GM21619 (cell line): ENCODE measurements around the gene PCDHAC1.
"Not testable (repeated sequence)": the region's sequence is repeated elsewhere in the genome, so short reads cannot be mapped to it uniquely, and the experiment has no call there.

Experiments
- ATAC-seq: cut with Tn5 transposase; IDR thresholded peaks from one replicate; pipeline ENCODE4 v1.9.1; 2021; ENCODE audit not compliant: unreplicated experiment

Gene PCDHAC1, protein sequence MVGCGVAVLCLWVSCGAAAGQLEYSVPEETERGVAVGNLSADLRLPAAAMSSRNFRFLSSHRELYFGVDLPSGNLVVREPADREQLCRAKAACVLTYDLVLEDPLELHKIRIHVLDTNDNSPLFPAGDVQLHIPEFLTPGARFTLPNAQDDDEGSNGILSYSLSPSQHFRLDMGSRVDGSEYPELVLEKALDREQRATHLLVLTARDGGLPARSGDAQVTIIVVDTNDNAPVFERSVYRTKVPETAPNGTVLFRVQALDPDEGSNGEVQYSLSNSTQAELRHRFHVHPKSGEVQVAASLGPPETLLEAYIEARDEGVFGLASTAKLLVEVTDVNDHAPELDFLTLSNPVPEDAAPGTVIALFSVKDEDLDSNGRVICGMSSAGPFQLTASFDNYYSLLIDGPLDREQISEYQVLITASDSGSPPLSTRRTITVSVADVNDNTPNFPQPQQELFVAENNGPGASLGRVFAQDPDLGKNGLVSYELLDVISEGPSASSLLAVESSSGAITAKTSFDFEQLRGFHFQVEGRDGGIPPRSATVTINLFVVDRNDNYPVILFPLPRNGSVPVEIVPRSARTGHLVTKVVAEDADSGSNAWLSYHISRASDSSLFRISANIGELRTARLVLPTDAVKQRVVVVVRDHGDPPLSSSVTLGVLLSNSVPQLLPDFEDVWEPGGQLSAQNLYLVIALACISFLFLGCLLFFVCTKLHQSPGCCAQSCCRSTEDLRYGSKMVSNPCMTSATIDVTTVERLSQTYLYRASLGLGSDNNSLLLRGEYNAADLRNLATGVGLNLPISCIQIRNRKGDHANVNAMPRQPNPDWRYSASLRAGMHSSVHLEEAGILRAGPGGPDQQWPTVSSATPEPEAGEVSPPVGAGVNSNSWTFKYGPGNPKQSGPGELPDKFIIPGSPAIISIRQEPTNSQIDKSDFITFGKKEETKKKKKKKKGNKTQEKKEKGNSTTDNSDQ

DNA sequence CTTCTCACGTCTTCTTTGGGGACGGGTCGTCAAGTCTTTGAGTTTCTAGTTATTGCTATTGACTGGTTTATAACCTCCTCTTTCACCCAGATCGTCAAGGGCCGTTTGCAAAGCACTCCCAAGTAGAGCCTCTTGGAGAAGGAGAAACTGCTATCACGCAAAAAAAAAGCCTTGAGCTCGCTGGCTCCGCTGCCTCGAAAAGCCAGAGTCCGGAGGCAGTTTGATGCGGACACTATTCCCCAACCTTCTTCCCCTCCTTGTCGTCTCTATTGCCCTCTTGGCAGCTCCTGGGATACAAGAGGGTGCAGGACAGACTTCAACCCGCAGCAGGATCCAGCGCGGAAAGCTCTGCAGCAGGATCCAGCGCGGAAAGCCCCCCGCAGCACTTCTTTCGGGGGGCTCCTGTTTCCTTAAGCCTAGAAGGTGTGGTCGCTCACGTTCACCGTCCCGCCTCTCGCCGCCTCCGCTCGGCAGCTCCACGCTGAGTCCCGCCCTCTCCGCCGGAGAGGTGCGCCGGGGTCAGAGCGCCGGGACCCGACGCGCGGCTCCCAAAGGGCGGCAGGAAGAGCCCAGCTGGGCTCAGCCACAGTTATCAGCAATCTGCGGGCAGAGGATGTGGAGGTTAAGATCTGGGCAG lies at the start of gene PCDHAC1:
TSS of gene PCDHAC1 (plus strand) at position 494 of the 637 bp plus-strand sequence. CDS start 594 bp downstream, outside the sequence.
- ATAC-seq = no peak

DNA sequence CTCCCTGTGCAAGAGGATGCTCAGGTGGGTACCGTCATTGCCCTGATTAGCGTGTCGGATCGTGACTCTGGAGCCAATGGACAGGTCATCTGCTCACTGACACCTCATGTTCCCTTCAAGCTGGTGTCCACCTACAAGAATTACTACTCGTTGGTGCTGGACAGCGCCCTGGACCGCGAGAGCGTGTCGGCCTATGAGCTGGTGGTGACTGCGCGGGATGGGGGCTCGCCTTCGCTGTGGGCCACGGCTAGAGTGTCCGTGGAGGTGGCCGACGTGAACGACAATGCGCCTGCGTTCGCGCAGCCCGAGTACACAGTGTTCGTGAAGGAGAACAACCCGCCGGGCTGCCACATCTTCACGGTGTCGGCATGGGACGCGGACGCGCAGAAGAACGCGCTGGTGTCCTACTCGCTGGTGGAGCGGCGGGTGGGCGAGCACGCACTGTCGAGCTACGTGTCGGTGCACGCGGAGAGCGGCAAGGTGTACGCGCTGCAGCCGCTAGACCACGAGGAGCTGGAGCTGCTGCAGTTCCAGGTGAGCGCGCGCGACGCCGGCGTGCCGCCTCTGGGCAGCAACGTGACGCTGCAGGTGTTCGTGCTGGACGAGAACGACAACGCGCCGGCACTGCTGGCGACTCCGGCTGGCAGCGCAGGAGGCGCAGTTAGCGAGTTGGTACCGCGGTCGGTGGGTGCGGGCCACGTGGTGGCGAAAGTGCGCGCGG lies 49.4 kb upstream of the PCDHAC1 start:
- not testable (repeated sequence) for ATAC-seq

DNA sequence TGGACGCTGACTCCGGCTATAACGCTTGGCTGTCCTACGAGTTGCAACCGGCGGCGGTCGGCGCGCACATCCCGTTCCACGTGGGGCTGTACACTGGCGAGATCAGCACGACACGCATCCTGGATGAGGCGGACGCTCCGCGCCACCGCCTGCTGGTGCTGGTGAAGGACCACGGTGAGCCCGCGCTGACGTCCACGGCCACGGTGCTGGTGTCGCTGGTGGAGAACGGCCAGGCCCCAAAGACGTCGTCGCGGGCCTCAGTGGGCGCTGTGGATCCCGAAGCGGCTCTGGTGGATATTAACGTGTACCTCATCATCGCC lies 48.9 kb upstream of the PCDHAC1 start:
- no peak for ATAC-seq

DNA sequence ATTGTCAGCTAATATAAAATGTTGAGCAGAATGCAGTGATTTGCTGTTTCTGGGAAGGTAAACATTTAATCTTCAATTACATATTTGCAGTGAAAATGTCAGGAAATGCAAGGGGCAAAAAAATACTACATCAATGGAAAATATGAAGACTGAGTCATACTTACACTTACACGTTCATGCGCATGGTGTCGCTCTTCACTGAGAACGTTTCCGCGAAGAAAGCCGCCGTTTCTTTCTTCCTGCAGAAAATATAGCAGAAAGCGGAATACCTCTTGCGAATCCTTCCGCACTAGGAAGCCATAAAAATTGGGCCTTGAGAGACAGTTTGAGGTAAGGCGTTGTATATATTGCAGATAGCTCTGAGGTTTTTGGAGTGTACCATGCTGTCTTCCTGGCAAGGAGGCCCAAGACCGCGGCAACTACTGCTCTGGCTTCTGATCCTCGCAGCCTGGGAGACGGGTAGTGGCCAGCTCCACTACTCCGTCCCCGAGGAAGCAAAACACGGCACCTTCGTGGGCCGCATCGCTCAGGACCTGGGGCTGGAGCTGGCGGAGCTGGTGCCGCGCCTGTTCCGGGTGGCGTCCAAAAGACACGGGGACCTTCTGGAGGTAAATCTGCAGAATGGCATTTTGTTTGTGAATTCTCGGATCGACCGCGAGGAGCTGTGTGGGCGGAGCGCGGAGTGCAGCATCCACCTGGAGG lies 44.1 kb upstream of the PCDHAC1 start, which contains the start of gene PCDHA13:
TSS of gene PCDHA13 (plus strand) at position 236 of the 702 bp plus-strand sequence. CDS start at position 381, 145 bp downstream.
- ATAC-seq = no peak

DNA sequence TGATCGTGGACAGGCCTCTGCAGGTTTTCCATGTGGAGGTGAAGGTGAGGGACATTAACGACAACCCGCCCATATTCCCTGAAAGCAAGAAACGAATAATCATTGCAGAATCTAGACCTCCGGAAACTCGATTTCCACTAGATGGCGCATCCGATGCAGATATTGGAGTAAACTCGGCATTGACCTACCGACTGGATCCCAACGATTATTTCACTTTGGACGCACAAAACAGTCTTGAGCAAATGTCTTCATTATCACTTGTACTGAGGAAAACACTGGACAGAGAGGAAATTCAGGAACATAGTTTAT lies 43.6 kb upstream of the PCDHAC1 start:
- ATAC-seq = no peak

DNA sequence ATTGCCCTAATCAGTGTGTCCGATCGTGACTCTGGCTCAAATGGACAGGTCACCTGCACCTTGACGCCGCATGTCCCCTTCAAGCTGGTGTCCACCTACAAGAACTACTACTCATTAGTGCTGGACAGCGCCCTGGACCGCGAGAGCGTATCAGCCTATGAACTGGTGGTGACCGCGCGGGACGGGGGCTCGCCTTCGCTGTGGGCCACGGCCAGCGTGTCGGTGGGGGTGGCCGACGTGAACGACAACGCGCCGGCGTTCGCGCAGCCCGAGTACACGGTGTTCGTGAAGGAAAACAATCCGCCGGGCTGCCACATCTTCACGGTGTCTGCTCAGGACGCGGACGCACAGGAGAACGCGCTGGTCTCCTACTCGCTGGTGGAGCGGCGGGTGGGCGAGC lies 42.7 kb upstream of the PCDHAC1 start:
- ATAC-seq = no peak

DNA sequence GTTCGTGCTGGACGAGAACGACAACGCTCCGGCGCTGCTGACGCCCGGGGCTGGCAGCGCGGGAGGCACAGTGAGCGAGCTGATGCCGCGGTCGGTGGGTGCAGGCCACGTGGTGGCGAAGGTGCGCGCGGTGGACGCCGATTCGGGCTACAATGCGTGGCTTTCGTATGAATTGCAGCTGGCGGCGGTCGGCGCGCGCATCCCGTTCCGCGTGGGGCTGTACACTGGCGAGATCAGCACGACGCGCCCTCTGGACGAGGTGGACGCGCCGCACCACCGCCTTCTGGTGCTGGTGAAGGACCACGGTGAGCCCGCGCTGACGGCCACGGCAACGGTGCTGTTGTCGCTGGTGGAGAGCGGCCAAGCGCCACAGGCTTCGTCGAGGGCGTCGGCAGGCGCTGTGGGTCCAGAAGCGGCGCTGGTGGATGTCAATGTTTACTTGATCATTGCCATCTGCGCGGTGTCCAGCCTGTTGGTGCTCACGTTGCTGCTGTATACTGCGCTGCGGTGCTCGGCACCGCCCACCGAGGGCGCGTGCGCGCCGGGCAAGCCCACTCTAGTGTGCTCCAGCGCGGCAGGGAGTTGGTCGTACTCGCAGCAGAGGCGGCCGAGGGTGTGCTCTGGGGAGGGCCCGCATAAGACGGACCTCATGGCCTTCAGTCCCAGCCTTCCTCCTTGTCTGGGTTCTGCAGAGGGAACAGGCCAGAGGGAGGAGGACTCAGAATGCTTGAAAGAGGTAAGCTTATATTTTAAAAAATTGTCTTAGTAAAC lies 42.0 kb upstream of the PCDHAC1 start:
- no peak for ATAC-seq

DNA sequence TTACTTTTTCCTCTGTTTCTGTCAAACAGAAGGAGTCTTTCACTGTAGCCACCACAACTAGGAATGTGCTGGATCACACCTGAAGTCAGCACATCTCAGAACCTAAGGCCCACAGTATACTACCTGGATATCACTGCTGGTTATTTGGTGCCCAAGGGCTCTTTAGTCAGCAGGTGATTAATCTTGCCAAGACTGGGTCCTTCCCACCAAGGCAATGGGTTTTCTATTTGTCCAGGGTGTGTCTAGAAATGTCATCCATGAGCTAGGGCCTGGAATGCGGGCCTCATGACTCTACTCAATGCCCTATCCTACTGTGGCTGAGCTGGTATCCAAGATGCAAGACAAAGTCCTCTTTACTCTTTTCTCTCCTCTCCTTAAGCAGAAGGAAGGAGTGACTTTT lies 9.8 kb upstream of the PCDHAC1 start:
- ATAC-seq = no peak

DNA sequence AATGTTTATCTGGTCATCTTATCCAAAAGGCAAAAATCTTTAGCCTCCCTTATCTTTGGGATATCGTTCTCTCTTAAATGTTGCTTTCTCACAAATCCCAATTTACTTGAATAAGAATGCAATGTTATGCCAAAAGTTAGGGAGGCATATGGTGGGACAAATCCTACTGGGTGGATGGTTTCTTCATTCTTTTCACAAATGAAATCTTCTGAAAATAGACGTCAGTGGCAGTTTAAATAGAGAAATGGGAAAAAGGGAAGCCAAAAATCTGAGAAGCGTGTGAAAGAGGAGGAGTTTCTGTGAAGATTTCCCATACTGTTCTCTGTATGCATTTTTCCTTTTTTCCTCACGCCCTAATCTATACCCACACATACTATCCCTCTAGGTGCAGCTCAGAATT lies 2.5 kb upstream of the PCDHAC1 start:
- ATAC-seq = no peak

DNA sequence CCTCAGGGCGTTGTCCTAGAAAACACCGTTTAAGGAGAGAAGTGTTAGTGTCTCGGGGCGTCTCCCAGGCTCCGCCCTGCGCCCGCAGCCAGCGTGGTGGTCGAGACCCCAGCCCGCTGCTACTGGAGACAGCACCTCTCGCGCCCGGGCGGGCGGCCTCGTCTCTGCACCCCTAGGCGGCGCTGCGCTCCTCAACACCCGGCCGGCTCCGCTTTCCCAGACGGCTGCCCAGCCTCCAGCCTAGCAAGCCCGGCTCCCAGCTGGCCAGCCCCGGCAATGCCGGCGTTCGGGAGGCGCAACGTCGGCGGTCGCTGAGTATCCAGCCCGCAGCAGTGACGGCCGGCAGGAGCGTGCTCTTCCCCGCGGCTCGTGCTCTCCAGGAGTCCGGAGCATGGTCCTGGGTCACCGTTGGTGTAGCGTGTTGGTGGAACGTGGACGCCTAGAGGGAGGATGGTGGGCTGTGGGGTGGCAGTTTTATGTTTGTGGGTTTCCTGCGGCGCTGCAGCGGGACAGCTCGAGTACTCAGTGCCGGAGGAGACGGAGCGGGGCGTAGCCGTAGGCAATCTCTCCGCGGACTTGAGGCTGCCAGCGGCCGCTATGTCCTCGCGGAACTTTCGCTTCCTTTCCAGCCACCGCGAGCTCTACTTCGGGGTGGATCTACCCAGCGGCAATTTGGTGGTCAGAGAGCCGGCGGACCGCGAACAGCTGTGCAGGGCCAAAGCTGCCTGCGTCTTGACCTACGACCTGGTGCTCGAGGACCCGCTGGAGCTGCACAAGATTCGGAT lies 536 bp downstream of the PCDHAC1 start:
- ATAC-seq = no peak

DNA sequence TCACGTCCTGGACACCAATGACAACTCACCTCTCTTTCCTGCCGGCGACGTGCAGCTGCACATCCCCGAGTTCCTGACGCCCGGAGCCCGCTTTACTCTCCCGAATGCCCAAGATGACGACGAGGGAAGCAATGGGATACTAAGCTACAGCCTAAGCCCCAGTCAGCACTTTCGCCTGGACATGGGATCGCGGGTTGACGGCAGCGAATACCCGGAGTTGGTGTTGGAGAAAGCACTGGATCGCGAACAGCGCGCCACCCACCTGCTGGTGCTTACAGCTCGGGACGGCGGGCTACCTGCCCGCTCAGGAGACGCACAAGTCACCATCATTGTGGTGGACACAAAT lies 1.1 kb downstream of the PCDHAC1 start:
- ATAC-seq = no peak

DNA sequence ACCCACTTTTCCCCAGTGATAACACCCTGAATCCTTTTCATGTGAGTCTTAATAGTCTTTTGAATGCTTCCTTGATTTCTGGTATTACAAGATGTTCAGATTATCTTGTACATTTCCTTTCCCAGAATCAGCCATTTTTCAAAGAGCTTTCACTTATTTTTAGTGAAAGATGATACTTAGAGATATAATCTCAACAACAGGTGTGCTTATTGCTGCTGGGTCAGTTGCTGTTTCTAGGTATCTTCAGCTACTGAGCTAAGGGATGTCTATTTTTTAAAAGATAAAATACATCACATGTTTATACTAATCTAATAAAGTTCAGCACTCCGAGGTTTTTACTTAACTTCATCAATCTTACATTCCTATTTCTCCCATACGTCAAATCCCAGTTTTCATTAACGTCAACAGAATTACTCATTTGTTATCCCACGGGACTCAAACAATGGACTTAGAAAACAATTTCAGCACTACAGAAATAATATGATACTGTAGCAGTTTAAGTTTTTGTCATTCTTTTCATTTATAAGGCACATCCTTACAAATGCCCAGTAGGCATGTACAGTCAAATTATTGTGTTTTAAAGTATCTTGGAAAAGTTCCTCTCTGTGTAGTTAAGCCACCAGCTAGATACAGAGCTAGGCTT lies 9.0 kb downstream of the PCDHAC1 start:
- ATAC-seq = no peak

DNA sequence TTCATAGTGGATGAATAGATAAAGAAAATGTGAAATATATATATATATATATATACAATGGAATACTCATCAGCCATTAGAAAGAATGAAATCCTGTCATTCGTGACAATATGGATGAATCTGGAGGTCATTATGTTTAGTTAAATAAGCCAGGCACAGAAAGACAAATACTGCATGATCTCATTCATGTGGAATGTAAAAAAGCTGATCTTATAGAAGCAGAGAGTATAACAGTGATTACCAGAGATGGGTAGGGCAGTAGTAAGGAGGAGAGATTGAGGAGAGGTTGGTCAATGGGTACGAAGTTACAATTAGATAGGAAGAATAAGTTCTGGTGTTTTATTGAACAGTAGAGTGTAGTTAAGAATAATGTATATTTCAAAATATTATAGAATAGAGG lies 20.5 kb downstream of the PCDHAC1 start:
- ATAC-seq = no peak

DNA sequence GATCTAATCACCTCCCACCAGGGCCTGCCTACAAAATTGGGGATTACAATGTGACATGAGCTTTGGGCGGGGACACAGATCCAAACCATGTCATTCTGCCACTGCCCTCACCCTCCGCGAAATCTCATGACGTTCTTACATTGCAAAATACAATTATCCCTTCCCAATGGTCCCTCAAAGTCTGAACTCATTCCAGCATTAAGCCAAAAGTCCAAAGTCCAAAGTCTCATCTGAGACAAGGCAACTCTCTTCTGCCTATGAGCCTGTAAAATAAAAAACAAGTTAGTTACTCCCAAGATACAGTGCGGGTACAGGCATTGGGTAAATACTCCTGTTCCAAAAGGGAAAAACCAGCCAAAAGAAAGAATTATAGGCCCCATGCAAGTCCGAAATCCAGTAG lies 25.5 kb downstream of the PCDHAC1 start:
- ATAC-seq = no peak

DNA sequence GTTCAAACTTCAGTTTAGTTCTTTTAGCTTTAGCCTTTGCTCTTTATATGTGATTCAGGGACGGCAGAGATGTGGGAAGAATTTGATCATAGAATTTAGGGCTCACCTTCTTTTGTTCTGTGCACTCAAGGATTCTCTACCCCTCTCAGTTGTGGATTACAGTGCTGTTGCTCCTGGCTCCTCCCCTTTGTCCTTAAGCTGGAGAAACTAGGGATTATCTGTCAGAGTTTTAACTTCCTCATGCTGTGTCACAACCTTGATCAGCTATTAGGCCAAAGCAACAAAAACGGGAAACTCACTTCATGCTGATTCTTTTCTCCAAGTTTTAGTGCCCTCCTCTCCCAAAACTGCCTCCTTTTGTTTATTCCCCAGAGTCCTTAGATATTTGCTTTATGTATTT lies 27.1 kb downstream of the PCDHAC1 start:
- ATAC-seq = no peak

DNA sequence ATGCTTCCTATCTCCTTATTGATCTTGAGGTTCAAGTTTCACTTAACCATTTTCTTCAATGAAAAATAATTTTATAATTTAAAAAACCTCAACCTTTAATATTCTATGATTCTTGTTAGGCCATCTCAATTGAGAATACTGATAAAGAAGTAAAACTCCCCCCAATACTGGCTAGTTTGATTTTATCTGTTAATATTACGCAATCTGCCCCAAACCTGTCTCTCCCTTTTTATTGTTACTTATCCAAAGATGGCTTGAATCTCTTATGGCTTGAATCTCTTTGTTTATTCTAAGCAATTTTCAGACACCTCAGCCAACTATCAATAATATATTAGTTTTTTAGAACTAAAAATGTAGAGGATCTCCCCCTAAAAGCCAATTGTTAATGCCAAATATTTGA lies 36.1 kb downstream of the PCDHAC1 start:
- ATAC-seq = no peak

DNA sequence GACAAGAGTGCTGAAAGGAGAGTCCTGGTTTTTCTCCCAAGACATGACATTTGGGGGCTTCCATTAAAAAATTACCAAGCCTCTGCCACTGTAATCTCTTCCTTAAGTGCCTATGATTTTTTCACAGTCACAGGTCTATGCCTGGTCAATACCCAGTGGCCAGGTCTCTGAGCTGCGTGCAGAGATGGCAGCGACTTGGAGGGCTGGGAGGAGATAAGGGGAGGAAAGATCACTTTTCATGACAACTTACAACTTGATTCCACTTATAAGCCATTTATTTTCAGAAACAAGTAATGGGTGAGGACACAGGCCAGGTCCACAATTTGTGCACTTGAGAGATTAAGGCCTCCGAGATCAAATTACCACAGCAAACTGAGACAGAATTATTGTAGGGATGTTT lies 38.3 kb downstream of the PCDHAC1 start:
- no peak for ATAC-seq

DNA sequence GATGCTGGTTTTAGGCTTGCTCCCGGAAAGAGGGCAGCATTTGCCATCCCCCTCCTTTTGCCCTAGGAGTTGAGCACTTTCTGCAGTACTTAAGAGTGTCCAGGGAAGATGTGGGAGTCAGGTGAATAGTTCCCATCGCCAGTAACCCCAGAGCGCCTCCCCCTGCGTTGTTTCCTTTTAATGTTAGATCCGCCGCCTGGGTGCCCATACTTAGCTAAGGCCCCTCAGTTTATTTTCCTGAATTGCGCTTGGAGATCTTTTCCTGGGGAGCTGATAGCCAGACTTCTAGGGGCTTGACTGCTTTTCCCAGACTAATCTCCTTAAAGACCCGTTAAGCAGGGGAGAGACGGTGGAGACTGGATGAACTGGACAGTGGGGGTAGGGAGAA lies 39.8 kb downstream of the PCDHAC1 start:
- ATAC-seq = no peak
